Peyer's patch (tissue), 4 donors: ENCODE results near the gene OR1I1.

Experiments
- CTCF ChIP-seq, 6 experiments: fragments of 450-650 bp in 4 of 6; fragments of 200-600 bp in 2 of 6; sonication (generic) in 1 of 6; IDR thresholded peaks; one replicate each; pipeline ENCODE4 v1.5.1; 2017 to 2019; ENCODE audit warnings: antibody characterized with exemption in 6 of 6, mild to moderate bottlenecking in 3 of 6, moderate library complexity in 1 of 6
- POLR2A ChIP-seq, 2 donors: fragments of 450-650 bp; IDR thresholded peaks; one replicate each; pipeline ENCODE4 v1.5.1; 2017; ENCODE audit warnings: antibody characterized with exemption in 2 of 2, mild to moderate bottlenecking in 2 of 2, moderate library complexity in 2 of 2

- no peak for TF ChIP-seq CTCF (IDR thresholded peaks at IDR 0.05)
- no peak for TF ChIP-seq POLR2A (IDR thresholded peaks at IDR 0.05)
These were observed 40.0 kb upstream of the OR1I1 start for GRCh38 chr19:15042003-15042402.
